Parathyroid adenoma (tissue), 2 donors: ENCODE results near the gene SMIM8.

Experiments
- H2AFZ ChIP-seq: fragments of 300-600 bp; sonication (generic); one replicate; pipeline ENCODE4 v1.7.0; 2017; ENCODE audit warnings: antibody characterized with exemption, mild to moderate bottlenecking
- H3K27ac ChIP-seq: fragments of 300-600 bp; sonication (generic); one replicate; pipeline ENCODE4 v1.7.0; 2017
- H3K27me3 ChIP-seq: fragments of 300-600 bp; sonication (generic); one replicate; pipeline ENCODE4 v1.7.0; 2017; ENCODE audit warnings: low read length; ENCODE audit not compliant: control insufficient read depth, insufficient read depth
- H3K36me3 ChIP-seq: fragments of 300-600 bp; sonication (generic); one replicate; pipeline ENCODE4 v1.7.0; 2017; ENCODE audit warnings: low read length; ENCODE audit not compliant: control insufficient read depth, insufficient read depth
- H3K4me1 ChIP-seq: fragments of 300-600 bp; sonication (generic); one replicate; pipeline ENCODE4 v1.7.0; 2017; ENCODE audit warnings: control low read depth
- H3K4me2 ChIP-seq: fragments of 300-600 bp; sonication (generic); one replicate; pipeline ENCODE4 v1.7.0; 2017; ENCODE audit warnings: low read length
- H3K4me3 ChIP-seq: fragments of 300-600 bp; sonication (generic); one replicate; pipeline ENCODE4 v1.7.0; 2017; ENCODE audit warnings: low read depth, low read length
- H3K79me2 ChIP-seq: fragments of 300-600 bp; sonication (generic); one replicate; pipeline ENCODE4 v1.7.0; 2017; ENCODE audit warnings: control low read depth
- H3K9ac ChIP-seq: fragments of 300-600 bp; sonication (generic); one replicate; pipeline ENCODE4 v1.7.0; 2017; ENCODE audit warnings: mild to moderate bottlenecking
- H3K9me3 ChIP-seq: fragments of 300-600 bp; sonication (generic); one replicate; pipeline ENCODE4 v1.7.0; 2017; ENCODE audit warnings: low read length; ENCODE audit not compliant: control insufficient read depth
- CTCF ChIP-seq: fragments of 300-600 bp; sonication (generic); IDR thresholded peaks from one replicate; pipeline ENCODE4 v1.7.0; 2017; ENCODE audit warnings: antibody characterized with exemption, mild to moderate bottlenecking
- donor health status: primary hyperparathyroidism.

SMIM8 gene

GRCh38 chr6:87279196-87279595 lies 43.2 kb upstream of the SMIM8 start:
- H2AFZ ChIP-seq = no peak overlapping the region
- H3K4me2 ChIP-seq = no peak overlapping the region
- TF ChIP-seq CTCF = no peak
- no peak overlapping the region for H3K9ac ChIP-seq
- no peaks in the 10 kb centered on the region for H3K9me3 ChIP-seq
- no peak overlapping the region for H3K4me3 ChIP-seq
- no peaks in the 10 kb centered on the region for H3K79me2 ChIP-seq
- no peaks in the 10 kb centered on the region for H3K27me3 ChIP-seq
- H3K4me1 ChIP-seq = no peaks in the 10 kb centered on the region
- H3K36me3 ChIP-seq = no peaks in the 10 kb centered on the region
- H3K27ac ChIP-seq = no peak overlapping the region

- Histone ChIP-seq H3K79me2 (no peaks in the 10 kb centered on the region), H3K4me3 (no peak overlapping the region), H3K9me3 (no peaks in the 10 kb centered on the region), H3K27me3 (no peaks in the 10 kb centered on the region), H3K4me1 (no peaks in the 10 kb centered on the region), H2AFZ (no peak overlapping the region), H3K27ac (no peak overlapping the region), H3K36me3 (no peaks in the 10 kb centered on the region), H3K4me2 (no peak overlapping the region), H3K9ac (no peak overlapping the region)
- TF ChIP-seq CTCF = no peak
Observed at GRCh38 chr6:87281426-87281825, 41.0 kb upstream of the SMIM8 start.

GRCh38 chr6:87282743-87283142 lies 39.6 kb upstream of the SMIM8 start:
- H3K9ac ChIP-seq = no peak overlapping the region

GRCh38 chr6:87283461-87283860 lies 38.9 kb upstream of the SMIM8 start:
- Histone ChIP-seq H3K9ac (no peak overlapping the region), H3K4me3 (no peak overlapping the region), H3K27me3 (no peaks in the 10 kb centered on the region), H3K36me3 (no peaks in the 10 kb centered on the region), H2AFZ (no peak overlapping the region), H3K9me3 (no peaks in the 10 kb centered on the region), H3K4me2 (no peak overlapping the region), H3K27ac (no peak overlapping the region), H3K4me1 (no peaks in the 10 kb centered on the region), H3K79me2 (no peaks in the 10 kb centered on the region)
- no peak for TF ChIP-seq CTCF

More at GRCh38 chr6:87282743-87283142, 39.6 kb upstream of the SMIM8 start:
- Histone ChIP-seq H3K27ac (no peak overlapping the region), H3K4me2 (no peak overlapping the region), H3K9me3 (no peaks in the 10 kb centered on the region), H3K79me2 (no peaks in the 10 kb centered on the region), H3K4me3 (no peak overlapping the region), H3K4me1 (no peaks in the 10 kb centered on the region), H3K27me3 (no peaks in the 10 kb centered on the region), H3K36me3 (no peaks in the 10 kb centered on the region), H2AFZ (no peak overlapping the region)
- TF ChIP-seq CTCF = no peak

GRCh38 chr6:87287251-87287650 lies 35.1 kb upstream of the SMIM8 start:
- no peaks in the 10 kb centered on the region for H3K9me3 ChIP-seq
- no peaks in the 10 kb centered on the region for H3K79me2 ChIP-seq
- H2AFZ ChIP-seq = no peak overlapping the region
- H3K27ac ChIP-seq = no peak overlapping the region
- H3K27me3 ChIP-seq = no peaks in the 10 kb centered on the region
- H3K4me3 ChIP-seq = no peak overlapping the region
- no peaks in the 10 kb centered on the region for H3K36me3 ChIP-seq
- no peak overlapping the region for H3K9ac ChIP-seq
- H3K4me2 ChIP-seq = no peak overlapping the region
- no peak for TF ChIP-seq CTCF
- H3K4me1 ChIP-seq = peaks cover 7% of the 10 kb centered on the region
